Measurements from ENCODE around the gene MTO1. TPM values are rescaled to one million over a fixed set of nuclear protein-coding genes. Genes with fewer than 3 reads are reported as not detected.
"Not testable (repeated sequence)": the region's sequence is repeated elsewhere in the genome, so short reads cannot be mapped to it uniquely, and the experiment has no call there.

MTO1 gene
- total and polyA plus RNA-seq, 12 donors, result 14.0 to 29.9 (median 22.9) TPM

DNA sequence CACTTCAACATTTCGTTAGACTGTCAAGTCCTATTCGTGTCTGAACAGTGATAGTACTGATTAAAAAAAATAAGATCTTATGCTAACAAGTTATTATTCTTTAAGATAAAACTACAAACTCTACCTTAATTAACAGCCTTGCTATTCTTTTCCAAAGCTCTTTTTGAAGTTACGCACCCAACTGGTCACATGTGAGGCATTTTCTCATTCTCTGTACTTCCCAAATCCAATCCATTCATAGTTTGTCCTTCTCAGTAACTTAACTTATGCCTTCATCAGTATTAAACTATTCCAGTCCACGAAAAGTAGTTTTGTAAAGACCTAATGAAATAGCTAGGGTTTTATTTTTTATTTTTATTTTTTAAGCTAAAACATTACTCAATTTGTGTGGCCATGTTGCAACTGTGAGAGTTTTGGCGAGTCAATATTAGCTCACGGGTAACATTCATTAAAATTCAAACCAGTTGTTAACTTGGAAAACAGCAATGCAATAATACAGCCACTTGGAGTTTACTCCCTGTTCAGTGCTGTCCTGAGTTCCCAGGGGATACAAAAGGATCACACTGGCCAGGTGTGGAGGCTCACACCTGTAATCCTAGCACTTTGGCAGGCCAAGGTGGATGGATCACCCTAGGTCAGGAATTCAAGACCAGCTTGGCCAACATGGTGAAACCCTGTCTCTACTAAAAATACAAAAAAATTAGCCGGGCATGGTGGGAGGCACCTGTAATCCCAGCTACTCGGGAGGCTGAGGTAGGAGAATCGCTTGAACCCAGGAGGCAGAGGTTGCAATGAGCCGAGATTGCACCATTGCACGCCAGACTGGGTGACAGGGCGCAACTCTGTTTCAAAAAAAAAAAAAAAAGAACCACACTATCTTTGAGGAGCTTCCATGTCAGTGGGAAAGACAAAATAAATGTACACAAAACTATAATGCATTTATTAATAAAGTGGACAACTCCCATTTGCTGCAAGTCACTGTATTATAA, 87.2 kb downstream of the MTO1 start:
- intact Hi-C loops (cut with DNase I), result no loop called here
- Histone ChIP-seq H3K4me1 (replicated peaks in 1 of 2) (no peaks in the 10 kb centered on the region), H3K36me3 (replicated peaks in 1 of 2) (no peaks in the 10 kb centered on the region), H3K4me3 (no peak overlapping the region), H3K9me3 (replicated peaks in 1 of 3) (no peaks in the 10 kb centered on the region), H3K27ac (no peak overlapping the region), H3K27me3 (no peaks in the 10 kb centered on the region)
- DNase-seq, result no peak
- WGBS, 4 donors, result 86 to 92% (median 90%) methylated on average over 12 of the region's 12 CpGs
- no peak for TF ChIP-seq POLR2A (IDR thresholded peaks at IDR 0.05)
- TF ChIP-seq, protein P1, sequence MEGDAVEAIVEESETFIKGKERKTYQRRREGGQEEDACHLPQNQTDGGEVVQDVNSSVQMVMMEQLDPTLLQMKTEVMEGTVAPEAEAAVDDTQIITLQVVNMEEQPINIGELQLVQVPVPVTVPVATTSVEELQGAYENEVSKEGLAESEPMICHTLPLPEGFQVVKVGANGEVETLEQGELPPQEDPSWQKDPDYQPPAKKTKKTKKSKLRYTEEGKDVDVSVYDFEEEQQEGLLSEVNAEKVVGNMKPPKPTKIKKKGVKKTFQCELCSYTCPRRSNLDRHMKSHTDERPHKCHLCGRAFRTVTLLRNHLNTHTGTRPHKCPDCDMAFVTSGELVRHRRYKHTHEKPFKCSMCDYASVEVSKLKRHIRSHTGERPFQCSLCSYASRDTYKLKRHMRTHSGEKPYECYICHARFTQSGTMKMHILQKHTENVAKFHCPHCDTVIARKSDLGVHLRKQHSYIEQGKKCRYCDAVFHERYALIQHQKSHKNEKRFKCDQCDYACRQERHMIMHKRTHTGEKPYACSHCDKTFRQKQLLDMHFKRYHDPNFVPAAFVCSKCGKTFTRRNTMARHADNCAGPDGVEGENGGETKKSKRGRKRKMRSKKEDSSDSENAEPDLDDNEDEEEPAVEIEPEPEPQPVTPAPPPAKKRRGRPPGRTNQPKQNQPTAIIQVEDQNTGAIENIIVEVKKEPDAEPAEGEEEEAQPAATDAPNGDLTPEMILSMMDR (IDR thresholded peaks at IDR 0.05), result no peak

DNA sequence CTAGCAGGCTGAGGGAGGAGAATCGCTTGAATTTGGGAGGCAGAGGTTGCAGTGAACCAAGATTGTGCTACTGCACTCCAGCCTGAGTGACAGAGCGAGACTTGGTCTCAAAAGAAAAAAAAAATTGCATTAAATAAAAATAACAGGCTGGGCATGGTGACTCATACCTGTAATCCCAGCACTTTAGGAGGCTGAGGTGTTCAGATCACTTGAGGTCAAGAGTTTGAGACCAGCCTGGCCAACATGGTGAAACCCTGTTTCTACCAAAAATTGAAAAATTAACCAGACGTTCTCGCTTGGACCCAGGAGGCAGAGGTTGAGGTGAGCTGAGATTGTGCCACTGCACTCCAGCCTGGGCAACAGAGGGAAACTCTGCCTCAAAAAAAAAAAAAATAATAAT, 89.6 kb downstream of the MTO1 start:
- H3K27ac ChIP-seq; DNase-seq; H3K4me3 ChIP-seq; H3K36me3 ChIP-seq (replicated peaks in 1 of 2); H3K4me1 ChIP-seq (replicated peaks in 1 of 2); H3K27me3 ChIP-seq; intact Hi-C loops (cut with DNase I); H3K9me3 ChIP-seq (replicated peaks in 1 of 3): not testable (repeated sequence)
- WGBS, 4 donors, result 87 to 95% (median 92%) methylated on average over 4 of the region's 4 CpGs

DNA sequence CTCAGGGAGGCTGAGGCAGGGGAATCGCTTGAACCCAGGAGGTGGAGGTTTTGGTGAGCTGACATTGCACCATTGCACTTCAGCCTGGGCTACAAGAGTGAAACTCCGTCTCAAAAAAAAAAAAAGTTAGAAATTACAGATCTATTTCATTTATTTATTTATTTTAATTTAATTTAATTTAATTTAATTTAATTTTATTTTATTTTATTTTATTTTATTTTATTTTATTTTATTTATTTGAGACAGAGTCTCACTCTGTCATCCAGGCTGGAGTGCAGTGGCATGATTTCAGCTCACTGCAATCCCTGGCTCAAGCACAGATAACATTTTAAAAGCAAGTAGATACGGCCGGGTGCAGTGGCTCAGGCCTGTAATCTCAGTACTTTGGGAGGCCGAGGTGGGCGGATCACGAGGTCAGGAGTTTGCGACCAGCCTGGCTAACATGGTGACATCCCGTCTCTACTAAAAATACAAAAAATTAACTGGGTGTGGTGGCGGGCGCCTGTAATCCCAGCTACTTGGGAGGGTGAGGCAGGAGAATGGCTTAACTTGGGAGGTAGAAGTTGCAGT, 93.9 kb downstream of the MTO1 start:
- H3K4me1 ChIP-seq (replicated peaks in 1 of 2); H3K36me3 ChIP-seq (replicated peaks in 1 of 2); H3K27me3 ChIP-seq; H3K4me3 ChIP-seq; H3K27ac ChIP-seq; DNase-seq; intact Hi-C loops (cut with DNase I); H3K9me3 ChIP-seq (replicated peaks in 1 of 3): not testable (repeated sequence)
- 83 to 94% (median 88%) methylated on average over 11 of the region's 11 CpGs for WGBS, 4 donors

DNA sequence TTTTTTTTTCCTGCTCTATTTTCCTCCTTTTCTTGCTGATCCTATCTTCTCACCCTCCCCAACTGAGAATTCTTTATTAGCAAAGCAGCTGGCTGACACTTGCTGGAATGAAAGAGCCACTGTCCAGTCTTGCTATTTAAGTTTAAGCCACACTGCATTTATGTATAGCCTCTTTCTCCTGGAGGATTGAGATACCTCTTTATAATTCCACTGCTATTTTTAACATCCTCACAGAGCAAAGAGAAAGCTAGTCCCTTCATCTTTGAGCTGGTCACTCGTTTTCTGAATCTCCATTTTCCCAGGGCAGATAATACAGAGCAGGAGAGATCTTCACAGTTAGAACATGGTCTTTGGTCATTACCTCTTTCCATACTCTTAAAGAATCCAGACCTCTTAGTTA, 95.3 kb downstream of the MTO1 start:
- no peak overlapping the region for H3K27ac ChIP-seq
- WGBS, 4 donors, result 46 to 53% (median 51%) methylated on average over 1 of the region's 1 CpG
- no peaks in the 10 kb centered on the region for H3K4me1 ChIP-seq (replicated peaks in 1 of 2)
- intact Hi-C loops (cut with DNase I), result no loop called here
- no peaks in the 10 kb centered on the region for H3K36me3 ChIP-seq (replicated peaks in 1 of 2)
- TF ChIP-seq, protein P1 (IDR thresholded peaks at IDR 0.05), result no peak
- no peak for TF ChIP-seq POLR2A (IDR thresholded peaks at IDR 0.05)
- DNase-seq, result no peak
- H3K9me3 ChIP-seq (replicated peaks in 1 of 3), result no peaks in the 10 kb centered on the region
- no peak overlapping the region for H3K4me3 ChIP-seq
- no peaks in the 10 kb centered on the region for H3K27me3 ChIP-seq

Small RNAs within 50 kb of the gene (small RNA-seq; reads per million reads assigned to genes)
- gene AL603910.2 (0 reads per million in 2 donors), gene RN7SL827P (0 to 0.12 reads per million in 2 donors), gene RNU6-975P (0 reads per million in 2 donors)

Other genes starting within 250 kb of the MTO1 start
- gene KHDC1L, start 236.2 kb upstream of the MTO1 start, total RNA-seq, result not detected
- gene KHDC1L, start 236.2 kb upstream of the MTO1 start, polyA plus RNA-seq, result not detected
- gene KHDC1, start 198.5 kb upstream of the MTO1 start, total RNA-seq, result 1 to 10 TPM in 2 of 9 donors, under 1 TPM in 6, not detected in 1; 0.25 to 2.2 (median 0.74) TPM
- 1 to 10 TPM in 2 of 3 donors, under 1 TPM in 1; 0.33 to 1.0 (median 1.0) TPM for gene KHDC1, start 198.5 kb upstream of the MTO1 start, polyA plus RNA-seq
- gene DPPA5, start 107.5 kb upstream of the MTO1 start, total RNA-seq, result not detected
- not detected for gene DPPA5, start 107.5 kb upstream of the MTO1 start, polyA plus RNA-seq
- not detected for gene KHDC3L, start 99.1 kb upstream of the MTO1 start, total RNA-seq
- gene KHDC3L, start 99.1 kb upstream of the MTO1 start, polyA plus RNA-seq, result not detected
- under 1 TPM in 2 of 9 donors, not detected in 7; 0.74 to 0.90 TPM for gene OOEP, start 91.8 kb upstream of the MTO1 start, total RNA-seq
- gene OOEP, start 91.8 kb upstream of the MTO1 start, polyA plus RNA-seq, result under 1 TPM in 2 of 3 donors, not detected in 1; 0.13 to 0.26 TPM
- gene DDX43, start 66.9 kb upstream of the MTO1 start, total RNA-seq, result 1 to 10 TPM in 3 of 9 donors, under 1 TPM in 4, not detected in 2; 0.11 to 1.6 (median 0.95) TPM
- gene DDX43, start 66.9 kb upstream of the MTO1 start, polyA plus RNA-seq, result under 1 TPM; 0.40 to 0.51 (median 0.44) TPM
- 1 to 10 TPM; 1.2 to 7.8 (median 3.0) TPM for gene CGAS, start 9.4 kb upstream of the MTO1 start, total RNA-seq
- gene CGAS, start 9.4 kb upstream of the MTO1 start, polyA plus RNA-seq, result 1 to 10 TPM; 1.0 to 1.2 (median 1.2) TPM
- over 10,000 TPM in 4 of 9 donors, 1,000 to 10,000 TPM in 5; 7,361 to 13,514 (median 9,188) TPM for gene EEF1A1, start 59.3 kb downstream of the MTO1 start, total RNA-seq
- gene EEF1A1, start 59.3 kb downstream of the MTO1 start, polyA plus RNA-seq, result over 10,000 TPM in 1 of 3 donors, 1,000 to 10,000 TPM in 2; 7,921 to 10,048 (median 9,514) TPM
- gene SLC17A5, start 192.3 kb downstream of the MTO1 start, total RNA-seq, result 10 to 100 TPM in 8 of 9 donors, 1 to 10 TPM in 1; 9.8 to 20.3 (median 14.1) TPM
- gene SLC17A5, start 192.3 kb downstream of the MTO1 start, polyA plus RNA-seq, result 10 to 100 TPM in 1 of 3 donors, 1 to 10 TPM in 2; 1.5 to 12.3 (median 3.0) TPM
- gene CD109, start 234.5 kb downstream of the MTO1 start, total RNA-seq, result 1 to 10 TPM; 2.0 to 6.2 (median 5.0) TPM
- gene CD109, start 234.5 kb downstream of the MTO1 start, polyA plus RNA-seq, result 1 to 10 TPM in 1 of 3 donors, under 1 TPM in 2; 0.47 to 2.1 (median 0.56) TPM

Measured in adrenal gland (tissue), 12 donors.